ENCODE results near the gene TLN1.

TLN1 gene

DNA sequence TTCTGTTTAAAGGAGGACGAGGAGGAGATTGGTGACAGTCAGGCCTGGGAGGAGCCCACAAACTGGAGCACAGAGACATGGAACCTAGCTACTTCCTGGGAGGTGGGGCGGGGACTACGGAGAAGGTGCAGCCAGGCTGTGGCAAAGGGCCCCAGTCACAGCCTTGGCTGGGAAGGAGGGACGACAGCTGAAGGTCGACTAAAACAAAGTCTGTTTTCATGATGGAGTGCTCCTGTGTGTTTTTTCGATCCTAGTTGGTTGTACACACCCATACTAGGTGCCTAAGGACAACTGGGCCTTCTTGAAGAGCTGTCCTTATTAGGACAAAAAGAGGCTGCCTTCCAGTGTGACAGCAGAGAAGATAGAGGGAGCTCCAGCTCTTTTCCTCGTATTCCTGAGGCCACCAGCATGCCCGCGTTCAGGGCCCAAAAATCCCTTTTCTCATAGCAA is 71.0 kb downstream of the TLN1 start:
- no peak for DNase-seq

DNA sequence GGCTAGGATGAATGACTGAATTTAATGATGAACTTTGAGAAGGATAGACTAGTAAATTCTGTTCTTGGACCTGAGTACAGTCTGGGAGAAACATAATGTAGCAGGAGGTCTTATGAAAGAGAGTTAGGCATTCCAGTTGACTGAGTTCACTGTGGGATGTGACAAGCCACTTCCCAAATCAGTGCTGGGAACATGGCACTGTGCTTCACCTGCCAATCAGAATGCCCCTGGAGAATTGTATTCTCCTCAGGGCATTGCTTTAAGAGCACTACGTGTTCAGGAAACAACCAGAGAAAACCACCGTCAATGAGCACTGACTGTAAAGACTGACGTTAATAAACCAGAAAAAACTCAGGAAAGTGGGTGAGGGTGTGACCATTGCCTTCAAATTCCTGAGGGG is 72.7 kb downstream of the TLN1 start:
- no peak for DNase-seq

DNA sequence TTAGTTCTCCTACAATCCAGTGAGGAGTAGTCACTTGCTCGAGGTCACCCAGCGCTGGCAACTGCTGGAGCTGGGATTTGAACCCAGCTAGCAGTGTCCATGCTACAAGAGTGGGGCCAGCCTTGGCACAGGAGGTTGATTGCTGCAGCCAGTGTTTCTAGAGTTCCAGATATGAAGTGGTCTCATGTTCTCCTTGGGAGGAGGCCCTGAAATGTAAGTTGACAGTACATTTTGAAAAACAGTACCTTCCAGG is 73.1 kb downstream of the TLN1 start:
- no peak for DNase-seq

DNA sequence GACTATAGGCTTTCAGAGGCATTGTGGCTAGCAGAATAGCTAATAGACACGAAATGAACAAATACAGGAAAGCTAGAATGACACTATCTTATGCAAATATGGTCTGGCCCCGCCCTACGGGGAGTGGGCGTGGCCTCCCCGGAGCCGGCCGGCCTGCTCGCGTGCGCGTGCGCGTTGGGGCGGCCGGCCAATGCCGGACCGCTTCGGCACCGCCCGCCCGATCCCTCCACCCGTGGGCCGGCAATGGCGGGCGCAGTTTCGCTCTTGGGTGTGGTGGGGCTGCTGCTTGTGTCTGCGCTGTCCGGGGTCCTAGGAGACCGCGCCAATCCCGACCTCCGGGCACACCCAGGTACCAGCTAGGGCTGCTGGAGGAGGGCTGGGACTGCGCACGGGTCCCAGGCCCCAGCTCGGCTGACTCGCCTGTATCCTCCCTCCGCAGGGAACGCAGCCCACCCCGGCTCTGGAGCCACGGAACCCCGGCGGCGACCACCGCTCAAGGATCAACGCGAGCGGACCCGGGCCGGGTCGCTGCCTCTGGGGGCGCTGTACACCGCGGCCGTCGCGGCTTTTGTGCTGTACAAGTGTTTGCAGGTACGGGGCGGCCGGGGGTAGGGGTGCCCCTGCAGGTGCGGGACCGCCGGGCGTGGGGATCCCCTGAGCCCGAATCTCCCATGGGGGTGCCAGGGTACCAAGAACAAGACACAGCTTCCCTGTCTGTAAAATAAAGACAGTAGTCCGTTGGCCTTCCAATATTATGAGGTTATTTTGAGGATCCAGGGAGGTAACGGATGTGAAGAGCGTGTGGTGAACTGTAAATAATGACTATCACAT is 73.6 kb downstream of the TLN1 start, which contains the start of gene CCDC107:
Gene CCDC107 (plus strand): TSS at position 156 of the 831 bp plus-strand sequence. CDS start 88 bp downstream, at position 244.
- DNase-seq, result peak; percentile 94

DNA sequence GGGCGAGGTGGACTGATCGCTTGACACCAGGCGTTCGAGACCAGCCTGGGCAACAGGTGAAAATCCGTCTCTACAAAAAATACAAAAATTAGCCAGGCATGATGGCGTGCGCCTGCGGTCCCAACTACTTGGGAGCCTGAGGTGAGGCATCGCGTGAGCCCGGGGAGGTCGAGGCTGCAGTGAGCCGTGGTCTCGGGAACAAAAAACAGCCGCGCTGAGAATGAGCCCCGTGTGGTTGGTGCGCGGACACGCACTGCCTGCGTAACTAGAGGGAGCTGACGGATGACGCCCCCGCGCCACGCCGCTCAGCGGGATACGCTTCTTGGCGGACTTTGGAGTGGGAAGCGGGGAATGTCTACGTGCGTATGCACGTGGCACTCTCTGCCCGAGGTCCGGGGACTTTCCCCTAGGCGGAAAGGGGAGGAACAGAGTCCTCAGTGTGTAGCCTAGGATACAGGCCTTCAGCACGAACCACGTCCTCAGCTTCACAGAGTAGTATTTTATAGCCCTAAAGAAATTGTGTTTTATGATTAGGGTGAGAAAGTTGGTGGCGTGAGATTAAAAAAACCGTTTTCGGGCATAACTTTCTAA is 74.4 kb downstream of the TLN1 start, which contains the start of gene RMRP:
Gene RMRP (minus strand): TSS at position 474 of the 591 bp plus-strand sequence.
- peak; percentile 97 for DNase-seq

DNA sequence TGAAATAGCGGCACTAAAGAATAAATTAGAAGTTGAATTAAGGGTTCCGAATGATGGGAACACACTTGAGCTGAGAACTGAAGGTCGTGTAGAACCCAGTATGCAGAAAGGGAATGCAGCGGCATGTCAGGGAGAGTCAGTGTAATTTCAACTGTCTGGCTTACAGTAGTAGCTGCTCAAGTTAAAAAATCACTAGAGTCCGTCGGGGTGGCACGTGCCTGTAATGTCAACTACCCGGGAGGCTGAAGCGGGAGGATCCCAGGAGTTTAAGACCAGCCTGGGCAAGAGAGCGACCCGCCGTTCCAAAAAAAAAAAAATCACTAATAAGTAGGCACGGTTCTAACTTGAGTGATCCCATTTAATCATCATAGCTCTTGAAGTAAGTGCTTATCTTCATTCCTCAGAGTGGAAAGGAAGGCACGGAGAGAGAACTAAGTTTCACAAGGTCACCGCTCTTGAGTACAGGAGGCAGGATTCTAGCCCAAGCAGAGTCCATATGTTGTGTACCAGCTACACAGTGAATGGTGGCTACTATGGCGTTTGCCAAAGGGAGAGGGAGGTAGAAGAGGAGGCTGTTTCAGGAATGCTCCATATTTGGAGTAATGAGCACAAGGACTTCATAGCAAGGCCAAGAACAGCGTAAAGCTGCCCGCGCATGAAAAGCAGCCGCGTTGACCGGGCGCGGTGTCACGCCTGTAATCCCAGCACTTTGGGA is 75.0 kb downstream of the TLN1 start:
- peak; percentile 67 for DNase-seq

DNA sequence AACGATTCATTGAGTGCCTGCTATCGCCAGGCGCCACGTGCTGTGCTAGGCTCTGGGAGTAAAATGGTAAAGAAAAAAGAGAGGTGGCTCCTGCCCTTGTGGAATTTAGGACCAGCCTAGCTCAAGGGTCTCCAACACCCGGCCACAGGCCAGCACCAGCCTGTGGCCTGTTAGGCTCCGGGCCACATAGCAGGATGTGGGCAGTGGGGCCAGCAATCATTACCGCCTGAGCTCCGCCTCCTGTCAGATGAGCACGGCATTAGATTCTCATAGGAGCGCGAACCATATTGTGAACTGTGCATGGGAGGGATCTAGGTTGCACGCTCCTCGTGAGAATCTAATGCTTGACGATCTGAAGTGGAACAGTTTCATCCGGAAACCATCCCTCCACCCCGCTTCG is 75.6 kb downstream of the TLN1 start:
- DNase-seq, result no peak

DNA sequence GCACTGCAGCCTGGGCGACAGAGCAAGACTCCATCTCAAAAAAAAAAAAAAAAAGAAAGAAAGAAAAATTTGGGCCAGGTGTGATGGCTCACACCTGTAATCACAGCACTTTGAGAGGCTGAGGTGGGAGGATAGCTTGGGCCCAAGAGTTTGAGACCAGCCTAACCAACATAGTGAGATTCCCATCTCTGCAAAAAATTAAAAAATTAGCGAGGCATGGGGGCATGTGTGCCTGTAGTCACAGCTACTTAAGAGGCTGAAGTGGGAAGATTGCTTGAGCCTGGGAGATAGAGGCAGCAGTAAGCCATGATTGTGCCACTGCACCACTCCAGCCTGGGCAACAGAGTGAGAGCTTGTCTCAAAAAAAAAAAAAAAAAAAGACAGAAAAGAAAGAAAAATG is 78.4 kb downstream of the TLN1 start:
- no peak for DNase-seq

DNA sequence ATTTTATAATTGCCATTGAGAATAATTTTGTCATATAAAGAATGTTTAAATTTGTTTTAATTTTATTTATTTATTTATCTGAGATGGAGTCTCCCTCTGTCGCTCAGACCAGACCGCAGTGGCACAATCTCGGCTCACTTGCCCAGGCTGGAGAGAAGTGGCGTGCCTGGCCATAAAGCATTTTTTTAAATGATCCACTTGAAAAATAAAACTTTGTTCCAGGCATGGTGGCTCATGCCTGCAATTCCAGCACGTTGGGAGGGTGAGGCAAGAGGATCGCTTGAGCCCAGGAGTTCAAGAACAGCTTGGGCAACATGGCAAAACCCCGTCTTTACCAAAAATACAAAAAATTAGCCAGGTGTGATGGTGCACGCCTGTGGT is 79.2 kb downstream of the TLN1 start:
- DNase-seq, result no peak

DNA sequence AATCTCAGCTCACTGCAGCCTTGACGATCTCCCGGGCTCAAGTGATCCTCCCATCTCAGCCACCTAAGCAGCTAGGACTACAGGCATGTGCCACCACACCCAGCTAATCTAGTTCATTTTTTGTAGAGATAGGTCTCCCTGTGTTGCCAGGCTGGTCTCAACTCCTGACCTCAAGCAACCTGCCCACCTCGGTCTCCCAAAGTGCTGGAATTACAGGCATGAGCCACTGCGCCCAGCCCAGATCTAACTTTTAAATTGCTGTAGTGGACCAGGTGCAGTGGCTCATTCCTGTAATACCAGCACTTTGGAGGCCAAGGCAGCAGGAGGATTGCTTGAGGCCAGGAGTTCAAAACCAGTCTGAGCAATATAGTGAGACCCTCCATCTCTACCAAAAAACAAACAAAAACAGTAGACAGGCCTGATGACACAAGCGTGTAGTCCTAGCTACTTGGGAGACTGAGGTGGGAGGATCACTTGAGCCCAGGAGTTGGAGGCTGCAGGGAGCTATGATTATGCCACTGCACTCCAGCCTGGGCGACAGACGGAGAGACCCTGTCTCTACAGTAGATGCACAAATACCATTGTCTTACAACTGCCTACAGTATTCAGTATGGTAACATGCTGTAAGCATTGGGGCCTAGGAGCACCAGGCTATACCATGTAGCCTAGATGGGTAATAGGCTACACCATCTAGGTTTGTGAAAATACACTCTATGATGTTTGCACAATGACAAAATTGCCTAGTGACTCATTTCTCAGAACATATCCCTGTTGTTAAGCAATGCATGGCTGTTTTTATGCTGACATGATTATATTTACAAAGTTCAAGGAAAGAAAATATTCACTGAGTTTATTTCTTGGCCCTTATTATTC is 79.8 kb downstream of the TLN1 start:
- DNase-seq, result no peak

DNA sequence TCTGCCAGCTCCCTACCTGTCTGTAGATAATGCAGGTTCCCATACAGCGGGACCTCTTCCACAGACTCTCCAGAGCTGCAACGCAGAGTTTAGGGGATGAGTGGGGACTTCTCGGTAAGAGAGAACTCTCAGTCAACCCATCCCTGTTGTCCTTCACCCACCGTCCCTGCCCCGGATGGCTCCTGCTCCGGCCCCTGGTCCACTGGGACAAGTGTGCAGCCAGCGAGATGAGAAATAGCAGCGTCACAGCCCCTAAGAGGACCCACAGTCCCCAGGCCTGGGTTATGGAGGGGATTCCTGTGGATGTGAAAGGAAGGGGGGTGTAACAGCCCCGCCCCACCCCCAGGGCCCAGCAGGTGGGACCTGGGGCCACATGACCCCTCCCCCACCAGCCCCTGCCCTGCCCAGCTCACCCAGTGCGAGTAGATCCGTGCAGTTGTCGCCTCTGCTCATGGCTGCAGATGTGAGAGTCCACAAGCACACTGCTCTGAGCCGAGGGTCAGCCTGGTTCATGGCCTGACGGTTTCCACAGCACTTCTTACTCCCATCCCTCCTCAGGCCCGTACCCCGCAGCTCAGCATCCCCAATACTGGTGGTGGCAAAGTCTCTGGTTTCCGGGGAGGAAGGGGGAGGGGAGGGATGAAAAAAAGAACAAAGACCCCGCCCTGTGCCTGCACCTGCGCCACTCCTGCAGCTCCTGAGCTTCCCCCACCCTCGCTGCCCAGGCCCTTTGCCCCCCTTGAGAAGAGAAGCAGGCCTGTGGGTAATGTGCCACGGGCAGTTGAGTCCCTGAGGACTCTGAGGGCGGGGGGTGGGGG is 81.4 kb downstream of the TLN1 start, which contains the start of gene SIT1:
Gene SIT1 (minus strand): TSS at position 591 of the 818 bp plus-strand sequence. CDS start 78 bp downstream, at position 513.
- DNase-seq, result peak; percentile 29

DNA sequence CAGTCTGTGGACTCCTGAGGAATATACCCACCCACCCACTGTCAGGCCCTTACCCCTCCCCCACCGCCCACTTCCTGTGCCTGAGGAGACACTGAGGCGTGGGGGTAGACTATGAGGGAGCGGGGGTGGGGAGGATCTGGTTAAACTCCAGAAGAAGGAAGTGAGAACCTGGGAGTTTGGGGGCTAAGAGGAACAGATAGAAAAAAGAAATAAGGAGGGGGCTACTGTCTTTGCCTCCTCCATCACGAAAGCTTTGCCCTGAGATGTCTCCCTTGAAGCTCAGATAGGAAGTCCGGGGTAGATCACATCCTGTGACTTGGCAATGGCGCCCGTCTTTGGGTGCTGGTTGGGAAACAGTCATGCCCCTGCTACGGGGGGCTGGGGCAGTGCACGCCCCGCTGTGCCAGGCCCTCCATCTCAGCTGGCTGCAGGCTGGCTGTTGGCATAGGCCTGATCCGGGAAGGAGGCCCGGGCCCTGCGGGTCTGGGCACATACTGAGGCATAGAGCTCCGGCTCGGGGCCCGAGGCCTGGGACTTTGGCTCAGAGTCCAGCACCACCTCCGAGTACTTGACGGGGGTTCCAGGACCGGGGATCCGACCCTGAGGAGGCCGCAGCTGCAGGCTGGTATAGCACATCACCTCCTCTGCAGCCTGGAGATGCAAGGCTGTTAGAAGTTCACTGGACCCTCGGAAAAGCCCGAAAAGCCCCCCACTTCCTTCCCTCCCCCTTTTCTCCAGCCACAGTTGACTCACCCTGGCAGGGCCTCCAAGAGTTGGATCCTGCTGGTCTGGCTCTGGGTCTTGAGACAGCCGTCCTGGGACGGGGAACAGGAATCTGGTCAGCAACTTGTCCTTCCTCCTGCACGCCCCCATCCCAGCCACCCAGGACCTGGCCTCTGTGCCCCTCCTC is 82.3 kb downstream of the TLN1 start:
- DNase-seq, result no peak

Data from right forelimb (tissue), 1 donor.